HG03064 (cell line): Measurements from ENCODE around the gene NECAP2.
A peak's percentile ranks its signal among the peaks of the same experiment; 100 is the strongest.
"Not testable (repeated sequence)": the region's sequence is repeated elsewhere in the genome, so short reads cannot be mapped to it uniquely, and the experiment has no call there.

ENCODE experiments used
- ATAC-seq: cut with Tn5 transposase; IDR thresholded peaks from one replicate; pipeline ENCODE4 v1.9.1; 2021; ENCODE audit warnings: low read depth; ENCODE audit not compliant: unreplicated experiment

Gene NECAP2

DNA sequence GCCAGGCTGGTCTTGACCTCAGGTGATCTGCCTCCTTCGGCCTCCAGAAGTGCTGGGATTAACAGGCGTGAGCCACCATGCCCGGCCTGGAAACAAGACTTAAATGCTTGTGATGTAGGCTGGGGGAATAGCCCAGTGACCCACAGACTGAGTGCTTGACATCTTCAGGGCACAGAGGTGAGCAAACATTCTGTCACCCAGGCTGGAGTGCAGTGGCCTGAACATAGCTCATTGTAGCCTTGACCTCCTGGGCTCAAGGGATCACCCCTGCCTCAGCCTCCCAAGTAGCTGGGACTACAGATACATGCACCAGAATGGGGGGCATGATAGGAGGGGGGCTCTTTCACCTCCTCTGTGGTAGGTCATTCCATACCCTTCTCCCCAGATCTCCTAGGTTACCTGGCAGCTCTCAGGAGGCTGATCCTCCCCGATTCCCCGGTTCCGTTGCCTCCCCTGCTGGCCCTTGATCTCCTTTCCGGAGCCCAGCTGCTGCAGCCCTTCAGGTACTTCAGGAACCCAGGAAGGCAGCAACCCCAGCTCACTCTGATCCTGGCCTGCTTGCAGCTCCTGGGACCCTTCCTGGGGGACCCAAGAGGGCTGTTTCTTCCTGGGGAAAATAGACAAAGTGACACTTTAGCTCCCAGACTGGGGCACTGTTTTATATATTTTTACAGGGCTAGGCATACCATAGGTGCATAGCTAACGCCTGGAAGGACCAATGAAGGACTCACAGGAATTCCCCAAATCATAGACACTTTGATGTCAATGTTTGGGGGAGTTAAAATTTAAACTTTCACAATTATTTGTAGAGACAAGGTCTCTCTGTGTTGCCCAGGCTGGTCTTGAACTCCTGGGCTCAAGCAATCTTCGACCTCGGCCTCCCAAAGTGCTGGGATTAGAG is 15.1 kb upstream of the NECAP2 start:
- ATAC-seq = no peak

GRCh38 chr1:16430606-16431005 is 9.9 kb upstream of the NECAP2 start:
- no peak for ATAC-seq

GRCh38 chr1:16433030-16433429 is 7.5 kb upstream of the NECAP2 start:
- no peak for ATAC-seq

GRCh38 chr1:16434007-16434406 is 6.5 kb upstream of the NECAP2 start:
- ATAC-seq = no peak

DNA sequence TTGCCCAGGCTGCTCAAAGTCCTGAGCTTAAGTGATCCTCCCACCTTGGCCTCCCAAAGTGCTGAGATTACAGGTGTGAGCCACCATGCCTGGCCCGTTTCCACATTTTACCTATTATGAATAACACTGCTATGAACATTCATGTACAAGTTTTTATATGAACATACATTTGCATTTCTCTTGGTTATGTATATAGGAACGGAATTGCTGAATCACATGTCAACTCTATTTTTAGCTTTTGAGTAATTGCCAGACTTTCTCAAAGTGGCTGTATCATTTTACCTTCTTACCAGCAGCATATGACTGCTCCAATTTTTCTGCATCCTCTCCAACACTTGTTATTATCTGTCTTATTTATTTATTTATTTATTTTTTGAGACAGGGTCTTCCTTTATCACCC is 6.0 kb upstream of the NECAP2 start:
- no peak for ATAC-seq

DNA sequence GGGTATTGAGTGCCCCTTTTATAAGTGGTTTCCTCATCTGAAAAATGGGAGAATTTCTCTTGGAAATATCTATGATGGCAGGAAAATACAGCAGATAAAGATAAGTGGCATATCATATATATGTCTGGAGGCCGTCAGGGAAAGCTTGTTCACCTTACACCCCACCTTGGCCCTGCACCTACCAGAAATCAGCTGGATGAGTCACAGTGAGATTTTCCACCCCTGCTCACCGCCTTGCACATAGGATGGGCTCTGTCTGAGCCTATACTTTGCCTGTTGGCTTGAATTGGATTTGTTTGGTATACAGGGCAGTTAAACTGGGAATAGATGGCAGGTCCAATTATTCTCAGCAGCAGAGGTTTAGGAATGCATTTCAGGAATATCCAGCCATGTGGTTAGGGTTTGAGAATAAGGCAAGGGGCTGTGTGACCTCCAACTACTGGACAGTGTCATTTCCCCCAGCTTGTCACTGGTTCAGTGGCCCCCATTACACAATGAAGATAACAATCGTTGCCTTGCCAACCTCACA is 3.5 kb upstream of the NECAP2 start, which contains the start of gene SPATA21:
TSS of gene SPATA21 (minus strand) at position 479 of the 529 bp plus-strand sequence. CDS start 6,053 bp downstream, outside the sequence.
- no peak for ATAC-seq

DNA sequence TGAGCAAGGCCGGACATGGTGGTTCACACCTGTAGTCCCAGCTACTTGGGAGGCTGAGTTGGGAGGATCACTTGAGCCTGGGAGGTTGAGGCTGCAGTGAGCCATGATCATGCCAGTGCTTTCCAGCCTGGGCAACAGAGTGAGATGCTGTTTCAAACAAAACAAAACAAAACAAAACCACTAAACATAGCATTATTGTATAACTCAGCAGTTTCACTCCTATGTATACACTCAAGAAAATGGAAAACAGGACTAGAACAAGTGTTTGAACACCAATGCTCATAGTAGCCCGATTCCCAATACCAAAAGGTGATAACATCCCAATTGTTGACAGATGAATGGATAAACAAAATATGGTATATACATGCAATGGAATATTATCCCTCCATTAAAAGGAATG is 2.0 kb upstream of the NECAP2 start:
- no peak for ATAC-seq

DNA sequence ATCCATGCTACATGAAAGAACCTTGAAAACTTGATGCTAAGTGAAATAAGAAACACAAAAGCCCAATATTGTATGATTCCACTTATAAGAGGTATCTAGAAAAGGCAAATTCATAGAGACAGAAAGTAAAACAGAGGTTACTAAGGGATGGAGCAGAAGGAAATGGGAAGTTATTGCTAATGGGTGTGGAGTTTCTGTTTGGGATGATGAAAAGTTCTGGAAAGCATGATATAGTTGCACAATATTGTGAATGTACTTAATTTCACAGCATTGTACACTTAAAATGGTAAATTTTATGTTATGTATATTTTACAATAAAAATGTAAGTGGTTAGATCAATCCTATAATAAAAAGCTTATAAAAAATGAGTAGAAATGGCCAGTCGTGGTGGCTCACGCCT is 1.6 kb upstream of the NECAP2 start:
- ATAC-seq = no peak

DNA sequence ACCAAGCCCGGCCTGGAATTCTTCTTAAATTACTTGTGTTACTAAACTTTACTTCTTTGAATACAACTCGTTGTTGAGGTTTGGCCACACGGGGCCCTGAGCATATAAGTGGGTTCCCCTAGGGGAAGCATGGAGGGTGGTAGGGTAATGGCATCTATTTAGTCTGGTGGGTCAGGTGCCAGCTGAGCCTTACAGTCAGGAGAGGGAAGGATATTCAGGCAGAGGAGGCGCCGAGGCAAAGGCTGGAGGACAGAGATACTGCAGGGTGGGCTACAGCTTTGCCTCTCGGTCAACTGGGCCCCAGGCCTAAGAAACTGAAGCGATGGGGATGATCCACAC is 424 bp upstream of the NECAP2 start:
- ATAC-seq = peak; percentile 22

DNA sequence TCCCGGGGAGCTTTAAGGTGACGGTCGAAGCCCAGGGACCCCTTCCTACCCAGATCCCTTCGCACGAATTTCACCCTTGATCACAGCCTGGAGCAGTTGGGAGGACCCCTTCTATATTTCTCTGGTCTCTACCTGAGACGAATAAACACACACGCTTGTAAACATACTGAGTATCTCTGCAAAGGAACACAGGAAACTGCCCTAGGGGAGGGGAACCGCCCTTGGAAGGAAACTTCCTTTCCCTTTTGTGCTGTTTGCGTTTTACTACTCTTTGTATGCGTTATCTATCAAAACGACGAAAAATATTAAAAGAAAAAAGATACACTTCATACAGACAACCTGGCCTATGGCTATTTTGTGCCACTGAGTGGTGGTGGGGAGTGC is 750 bp downstream of the NECAP2 start:
- no peak for ATAC-seq

GRCh38 chr1:16442265-16442664 is 1.7 kb downstream of the NECAP2 start:
- no peak for ATAC-seq

DNA sequence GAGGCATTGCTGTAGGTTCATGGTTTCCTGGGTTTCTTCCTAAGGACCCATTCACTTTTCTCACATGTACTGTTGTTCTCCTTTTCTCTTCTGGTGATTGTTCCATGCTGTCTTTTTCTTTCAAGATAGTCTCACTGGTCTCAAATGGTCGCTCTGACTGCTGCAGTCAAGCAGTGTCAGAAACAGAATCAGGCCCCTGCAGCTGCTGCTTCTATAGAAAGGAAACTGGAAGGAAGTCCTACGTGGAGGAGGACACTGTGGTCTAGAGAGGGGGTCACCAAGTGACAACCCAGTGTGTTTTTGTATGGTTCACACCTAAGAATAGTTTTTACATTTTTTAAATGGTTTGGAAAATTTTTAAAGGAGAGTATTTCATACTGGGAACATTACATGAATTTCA is 2.4 kb downstream of the NECAP2 start:
- ATAC-seq = no peak

- no peak for ATAC-seq
Measured at GRCh38 chr1:16443975-16444770, 3.6 kb downstream of the NECAP2 start.

DNA sequence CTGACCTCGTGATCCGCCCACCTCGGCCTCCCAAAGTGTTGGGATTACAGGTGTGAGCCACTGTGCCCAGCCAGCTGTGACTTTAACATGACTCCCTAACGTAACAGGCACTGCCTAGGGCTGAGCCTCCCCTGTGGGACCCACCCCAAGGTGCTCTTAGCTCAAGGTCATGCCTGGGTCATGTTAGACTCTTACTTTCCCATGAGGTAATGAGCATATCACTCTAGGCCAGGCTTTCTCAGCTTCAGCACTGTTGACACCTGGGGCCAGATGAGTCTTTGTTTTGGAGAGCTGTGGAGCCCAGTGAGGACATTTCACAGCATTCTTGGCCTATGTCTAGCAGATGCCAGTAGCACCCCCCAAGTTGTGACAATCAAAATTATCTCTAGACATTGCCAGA is 4.5 kb downstream of the NECAP2 start:
- no peak for ATAC-seq

- no peak for ATAC-seq
Measured at GRCh38 chr1:16446116-16446515, 5.6 kb downstream of the NECAP2 start.

DNA sequence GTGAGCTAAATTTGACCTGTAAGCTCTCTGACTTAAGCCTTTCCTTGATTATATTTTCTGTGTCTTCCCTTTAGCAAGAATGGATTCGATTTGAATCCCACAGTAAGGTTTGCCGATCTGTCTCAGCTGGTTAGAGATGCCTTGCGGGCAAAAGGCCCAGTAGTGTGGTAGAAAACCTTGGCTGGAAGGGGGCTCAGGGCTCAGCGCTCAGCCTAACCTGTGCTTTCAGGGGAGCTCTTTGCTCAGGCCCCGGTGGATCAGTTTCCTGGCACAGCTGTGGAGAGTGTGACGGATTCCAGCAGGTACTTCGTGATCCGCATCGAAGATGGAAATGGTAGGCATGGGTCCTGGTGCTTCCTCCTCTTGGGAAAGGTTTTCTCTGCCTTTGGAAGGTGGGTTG is 7.1 kb downstream of the NECAP2 start:
- no peak for ATAC-seq

GRCh38 chr1:16449065-16449464 is 8.5 kb downstream of the NECAP2 start:
- ATAC-seq = no peak

- ATAC-seq = no peak
Measured at GRCh38 chr1:16449666-16450065, 9.1 kb downstream of the NECAP2 start.

DNA sequence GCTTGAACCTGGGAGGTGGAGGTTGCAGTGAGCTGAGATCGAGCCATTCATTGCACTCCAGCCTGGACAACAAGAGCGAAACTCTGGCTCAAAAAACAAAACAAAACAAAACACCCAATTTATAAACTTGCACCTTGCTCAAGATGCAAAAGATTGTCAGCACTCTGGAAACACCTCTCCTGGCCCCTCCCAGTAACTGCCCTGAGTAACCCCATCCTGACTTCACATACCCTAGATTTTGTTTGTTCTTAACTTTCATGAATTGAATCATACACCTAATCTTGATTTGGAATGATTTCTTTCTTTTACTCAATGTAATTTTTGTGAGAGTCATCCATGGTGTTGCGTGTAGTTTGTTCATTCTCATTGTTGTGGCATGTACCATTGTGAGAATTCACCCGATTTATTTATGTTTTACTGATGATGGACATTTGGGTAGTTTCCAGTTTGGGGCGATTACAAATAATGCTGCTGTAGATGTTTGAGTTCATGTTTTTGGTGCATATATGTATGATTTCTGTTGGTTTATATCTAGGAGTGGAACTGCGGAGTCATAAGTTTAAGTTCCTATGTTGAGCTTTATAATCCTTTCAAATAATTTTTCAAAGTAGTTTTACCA is 10.4 kb downstream of the NECAP2 start:
- no peak for ATAC-seq

- no peak for ATAC-seq
Measured at GRCh38 chr1:16451841-16452528, 11.5 kb downstream of the NECAP2 start.

DNA sequence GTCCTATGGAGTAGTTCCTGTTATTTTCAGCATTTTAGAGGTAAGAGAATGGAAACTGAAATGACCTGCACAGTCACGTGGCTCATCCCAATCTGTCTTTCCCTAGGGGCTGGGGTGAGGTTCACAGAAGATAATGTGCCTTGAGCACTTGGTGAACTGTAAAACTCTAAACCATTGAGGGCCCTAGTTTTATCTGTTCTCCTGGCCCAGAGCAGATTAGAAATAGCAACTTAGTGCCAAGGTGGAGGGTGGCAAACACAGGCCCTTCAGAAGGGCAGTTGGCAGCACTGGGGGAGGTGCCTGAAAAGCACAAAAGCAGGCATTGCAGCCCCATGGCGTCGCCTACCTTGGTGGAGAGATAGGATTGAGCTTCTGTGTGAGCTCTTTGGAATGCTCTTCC is 14.4 kb downstream of the NECAP2 start:
- ATAC-seq = not testable (repeated sequence)
